Mesendoderm (in vitro differentiated cells): ENCODE measurements around the gene CHST11.

Experiments used
- DNase-seq: peaks from one replicate; pipeline ENCODE4 v3.0.0; 2013
- H2AK5ac ChIP-seq: 2 replicates; pipeline ENCODE4 v1.6.1; 2013; ENCODE audit warnings: low read length, inconsistent platforms
- H2BK120ac ChIP-seq: 2 replicates; pipeline ENCODE4 v1.6.1; 2013; ENCODE audit warnings: low read depth, mild to moderate bottlenecking, low read length, moderate library complexity, mixed read lengths
- H2BK15ac ChIP-seq: replicated peaks from 2 replicates; pipeline ENCODE4 v1.6.1; 2013; ENCODE audit warnings: low read depth, mild to moderate bottlenecking, moderate library complexity
- H2BK5ac ChIP-seq: 2 replicates; pipeline ENCODE4 v1.6.1; 2013; ENCODE audit warnings: low read length, inconsistent platforms
- H3K18ac ChIP-seq: 2 replicates; pipeline ENCODE4 v1.6.1; 2013; ENCODE audit warnings: mild to moderate bottlenecking, low read length, mixed read lengths
- H3K23ac ChIP-seq: one replicate; pipeline ENCODE4 v1.6.1; 2013; ENCODE audit warnings: low read length
- H3K27ac ChIP-seq: 2 replicates; pipeline ENCODE4 v1.5.1; 2013; ENCODE audit warnings: low read depth, mild to moderate bottlenecking, inconsistent platforms, low read length, moderate library complexity
- H3K27me3 ChIP-seq: 2 replicates; pipeline ENCODE4 v1.6.1; 2013; ENCODE audit warnings: low read length, control low read depth, mild to moderate bottlenecking, inconsistent platforms; ENCODE audit not compliant: insufficient read depth, poor library complexity
- H3K36me3 ChIP-seq: 2 replicates; pipeline ENCODE4 v1.6.1; 2013; ENCODE audit warnings: low read length, inconsistent platforms; ENCODE audit not compliant: control insufficient read depth, insufficient read depth
- H3K4ac ChIP-seq: one replicate; pipeline ENCODE4 v1.6.1; 2013; ENCODE audit warnings: low read depth, mild to moderate bottlenecking, low read length, moderate library complexity
- H3K4me1 ChIP-seq: 2 replicates; pipeline ENCODE4 v1.6.1; 2013; ENCODE audit warnings: low read depth, low read length, inconsistent platforms; ENCODE audit not compliant: control insufficient read depth
- H3K4me2 ChIP-seq: 2 replicates; pipeline ENCODE4 v1.6.1; 2013; ENCODE audit warnings: low read length
- H3K4me3 ChIP-seq: 2 replicates; pipeline ENCODE4 v1.5.1; 2013; ENCODE audit warnings: mild to moderate bottlenecking, low read length
- H3K56ac ChIP-seq: one replicate; pipeline ENCODE4 v1.6.1; 2013; ENCODE audit warnings: low read length
- H3K79me1 ChIP-seq: 2 replicates; pipeline ENCODE4 v1.6.1; 2013; ENCODE audit warnings: low read length, inconsistent platforms
- H3K79me2 ChIP-seq: 2 replicates; pipeline ENCODE4 v1.6.1; 2013; ENCODE audit warnings: mild to moderate bottlenecking, low read length; ENCODE audit not compliant: control insufficient read depth, insufficient read depth
- H3K9ac ChIP-seq: 2 replicates; pipeline ENCODE4 v1.6.1; 2013; ENCODE audit warnings: low read length, inconsistent platforms
- H4K5ac ChIP-seq: one replicate; pipeline ENCODE4 v1.6.1; 2013; ENCODE audit warnings: low read length
- H4K8ac ChIP-seq: one replicate; pipeline ENCODE4 v1.6.1; 2013; ENCODE audit warnings: low read depth, mild to moderate bottlenecking, control low read depth, low read length, moderate library complexity
- WGBS: extraction: QIAGEN DNeasy Blood & Tissue Kit; methylation state at CpG from one replicate; pipeline ENCODE4 v1.1.7; 2013; ENCODE audit warnings: low lambda C conversion rate, missing lambda C conversion rate; ENCODE audit not compliant: insufficient coverage; ENCODE audit errors: extremely low coverage; 5-methylcytosine and 5-hydroxymethylcytosine counted together

Gene CHST11

DNA sequence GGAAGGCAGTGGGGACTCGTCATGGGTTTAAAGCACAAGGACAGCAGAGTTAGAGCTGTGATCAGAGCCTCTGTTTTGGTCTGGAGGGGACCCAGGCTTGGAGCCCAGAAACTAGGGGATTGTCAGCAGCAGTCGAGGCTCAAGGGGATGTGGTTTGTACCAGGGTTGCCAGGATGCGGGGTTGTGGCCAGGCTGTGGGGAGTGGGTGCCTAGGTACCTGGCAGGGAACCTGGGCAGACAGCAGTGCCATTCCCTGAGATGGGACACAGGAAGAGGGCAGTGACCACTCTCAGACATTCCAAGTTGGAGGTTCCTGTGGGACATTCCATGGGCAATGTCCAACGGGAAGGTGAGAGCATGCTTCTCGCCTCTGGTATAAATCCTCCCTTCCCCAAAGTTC, 279.1 kb downstream of the CHST11 start:
- no peaks in the 10 kb centered on the region for H3K36me3 ChIP-seq
- H3K4me3 ChIP-seq: no peak overlapping the region
- no peaks in the 10 kb centered on the region for H3K79me2 ChIP-seq
- no peak for DNase-seq
- no peak overlapping the region for H2BK5ac ChIP-seq
- no peak overlapping the region for H3K27ac ChIP-seq
- no peak overlapping the region for H2BK15ac ChIP-seq
- no peaks in the 10 kb centered on the region for H3K79me1 ChIP-seq
- H3K4me2 ChIP-seq: no peak overlapping the region
- no peak overlapping the region for H4K8ac ChIP-seq
- no peak overlapping the region for H3K56ac ChIP-seq
- no peak overlapping the region for H4K5ac ChIP-seq
- no peak overlapping the region for H2BK120ac ChIP-seq
- H3K4ac ChIP-seq: no peak overlapping the region
- H3K27me3 ChIP-seq: no peaks in the 10 kb centered on the region
- H3K23ac ChIP-seq: no peak overlapping the region
- no peak overlapping the region for H3K9ac ChIP-seq
- H2AK5ac ChIP-seq: no peak overlapping the region
- no CpG with 5 or more reads among the region's 5 CpGs for WGBS
- H3K4me1 ChIP-seq: peaks cover 10% of the 10 kb centered on the region
- no peak overlapping the region for H3K18ac ChIP-seq

DNA sequence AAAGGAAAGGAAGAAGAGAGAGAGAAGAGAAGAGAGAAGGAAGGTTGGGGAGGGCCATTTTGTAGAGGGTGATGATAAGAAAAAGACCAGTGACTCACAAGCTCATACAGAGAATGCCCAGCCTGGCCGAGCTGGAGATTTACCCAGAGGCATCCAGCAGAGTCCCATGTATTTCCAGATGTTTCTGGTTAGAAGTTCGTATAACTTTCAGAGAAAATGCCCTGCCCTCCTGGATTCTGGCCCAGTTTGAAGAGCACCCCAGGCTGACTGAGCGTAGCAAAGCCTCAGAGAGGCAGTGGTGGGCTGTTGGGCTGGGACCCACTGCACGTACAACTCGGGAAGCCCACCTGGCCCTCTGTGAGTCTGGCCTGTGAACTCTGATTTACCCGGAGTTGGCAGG, 279.6 kb downstream of the CHST11 start:
- Histone ChIP-seq H2BK15ac (no peak overlapping the region), H3K4me3 (no peak overlapping the region), H3K36me3 (no peaks in the 10 kb centered on the region), H3K79me2 (no peaks in the 10 kb centered on the region), H3K79me1 (no peaks in the 10 kb centered on the region), H3K18ac (no peak overlapping the region), H3K9ac (no peak overlapping the region), H3K23ac (no peak overlapping the region), H2BK120ac (no peak overlapping the region), H2BK5ac (no peak overlapping the region), H3K56ac (no peak overlapping the region), H4K8ac (no peak overlapping the region), H3K27ac (no peak overlapping the region), H4K5ac (no peak overlapping the region), H3K4ac (no peak overlapping the region), H3K4me2 (no peak overlapping the region), H3K27me3 (no peaks in the 10 kb centered on the region), H3K4me1 (peaks cover 10% of the 10 kb centered on the region), H2AK5ac (no peak overlapping the region)
- DNase-seq: no peak
- no CpG with 5 or more reads among the region's 6 CpGs for WGBS

DNA sequence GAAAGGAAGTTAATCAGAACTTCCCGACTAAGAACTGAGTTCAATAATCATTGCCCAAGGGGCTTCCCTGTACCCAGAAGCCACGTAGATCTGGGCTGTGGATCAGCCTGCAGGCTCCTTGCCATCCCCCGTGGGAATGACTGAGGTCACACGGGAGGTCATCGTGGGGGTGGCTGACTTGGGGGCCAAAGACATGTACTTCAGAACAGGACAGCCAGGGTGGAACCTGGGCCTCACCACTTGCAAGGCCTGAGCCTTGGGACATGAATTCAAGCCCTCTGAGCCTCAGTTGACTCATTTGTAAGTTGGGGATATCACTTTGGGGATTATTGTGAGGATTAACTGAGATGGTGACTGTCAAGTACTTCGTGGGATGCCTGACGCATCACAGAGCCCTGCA, 280.4 kb downstream of the CHST11 start:
- H3K4me2 ChIP-seq: no peak overlapping the region
- H3K79me1 ChIP-seq: no peaks in the 10 kb centered on the region
- H3K4me3 ChIP-seq: no peak overlapping the region
- H2BK120ac ChIP-seq: no peak overlapping the region
- H3K23ac ChIP-seq: no peak overlapping the region
- H3K27me3 ChIP-seq: no peaks in the 10 kb centered on the region
- no peak overlapping the region for H4K5ac ChIP-seq
- no peak overlapping the region for H3K27ac ChIP-seq
- H3K4ac ChIP-seq: no peak overlapping the region
- no peak overlapping the region for H3K56ac ChIP-seq
- H3K36me3 ChIP-seq: no peaks in the 10 kb centered on the region
- H2AK5ac ChIP-seq: no peak overlapping the region
- H3K18ac ChIP-seq: no peak overlapping the region
- H3K4me1 ChIP-seq: peaks cover 10% of the 10 kb centered on the region
- H2BK5ac ChIP-seq: no peak overlapping the region
- no peak overlapping the region for H3K9ac ChIP-seq
- no peak overlapping the region for H4K8ac ChIP-seq
- no peak for DNase-seq
- H3K79me2 ChIP-seq: no peaks in the 10 kb centered on the region
- H2BK15ac ChIP-seq: no peak overlapping the region
- WGBS: no CpG with 5 or more reads among the region's 7 CpGs

DNA sequence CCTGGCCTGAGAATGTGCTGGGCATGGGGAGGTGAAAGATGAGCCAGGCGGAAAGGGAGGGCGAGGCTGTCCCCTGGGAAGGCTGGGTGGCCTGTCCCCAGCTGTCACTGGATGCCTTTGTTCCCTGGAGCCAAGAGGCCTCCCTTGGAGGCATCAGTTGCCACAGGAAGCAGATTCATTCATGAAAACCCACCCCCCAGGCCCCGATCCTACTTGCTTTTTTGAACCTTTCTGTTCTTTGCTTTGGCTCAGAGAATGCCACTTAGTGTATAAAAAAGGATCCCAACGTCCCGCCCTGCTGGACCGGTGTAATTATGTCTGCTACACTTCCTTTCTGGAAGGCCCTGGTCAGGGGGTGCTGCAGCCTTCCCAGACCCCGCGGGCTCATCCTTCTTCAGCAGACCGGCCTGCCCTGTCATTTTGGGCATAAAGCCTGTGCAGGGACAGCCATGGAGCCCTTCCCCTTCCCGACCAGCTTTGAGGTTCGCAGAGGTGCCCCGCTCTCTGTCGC, 281.1 kb downstream of the CHST11 start:
- no peak for DNase-seq

DNA sequence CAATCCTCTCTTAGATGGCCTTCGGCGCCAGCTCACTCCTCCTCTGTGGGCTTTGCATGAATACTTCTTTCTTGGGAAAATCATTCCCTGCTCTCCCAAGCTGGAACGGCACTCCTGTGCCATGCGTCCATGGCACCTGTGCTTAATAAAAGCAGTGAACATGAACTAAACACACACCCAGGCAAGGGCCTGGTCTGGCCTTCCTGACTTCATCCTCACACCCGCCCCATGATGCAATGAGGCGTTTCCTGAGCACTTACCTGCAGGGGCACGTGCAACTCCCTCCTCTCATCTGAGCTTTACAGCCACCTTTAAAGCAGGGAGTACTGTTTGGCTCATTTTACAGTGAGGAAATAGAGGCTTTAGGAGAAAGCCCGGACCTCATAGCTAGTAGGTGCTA, 281.6 kb downstream of the CHST11 start:
- Histone ChIP-seq H3K4me2 (no peak overlapping the region), H3K23ac (peak overlapping the region; percentile 45), H2AK5ac (no peak overlapping the region), H3K18ac (no peak overlapping the region), H3K36me3 (no peaks in the 10 kb centered on the region), H2BK5ac (no peak overlapping the region), H3K4me1 (peaks cover 8% of the 10 kb centered on the region), H3K9ac (no peak overlapping the region), H3K79me1 (no peaks in the 10 kb centered on the region), H3K4me3 (no peak overlapping the region), H4K8ac (no peak overlapping the region), H3K4ac (no peak overlapping the region), H3K56ac (peak overlapping the region; percentile 78), H2BK120ac (no peak overlapping the region), H2BK15ac (no peak overlapping the region), H3K27ac (peak overlapping the region; percentile 10), H3K27me3 (no peaks in the 10 kb centered on the region), H3K79me2 (no peaks in the 10 kb centered on the region), H4K5ac (no peak overlapping the region)
- DNase-seq: no peak
- no CpG with 5 or more reads among the region's 8 CpGs for WGBS

More for the DNA sequence above, 281.1 kb downstream of the CHST11 start:
- peak overlapping the region; percentile 10 for H3K27ac ChIP-seq
- H2BK15ac ChIP-seq: no peak overlapping the region
- H4K5ac ChIP-seq: no peak overlapping the region
- H3K23ac ChIP-seq: peak overlapping the region; percentile 45
- H3K9ac ChIP-seq: no peak overlapping the region
- H4K8ac ChIP-seq: no peak overlapping the region
- H3K27me3 ChIP-seq: no peaks in the 10 kb centered on the region
- H3K4me1 ChIP-seq: peaks cover 10% of the 10 kb centered on the region
- H3K4ac ChIP-seq: no peak overlapping the region
- no peaks in the 10 kb centered on the region for H3K36me3 ChIP-seq
- H2BK5ac ChIP-seq: no peak overlapping the region
- H3K4me2 ChIP-seq: no peak overlapping the region
- peak overlapping the region; percentile 78 for H3K56ac ChIP-seq
- H3K79me2 ChIP-seq: no peaks in the 10 kb centered on the region
- no peak overlapping the region for H3K18ac ChIP-seq
- no peak overlapping the region for H2AK5ac ChIP-seq
- no peak overlapping the region for H3K4me3 ChIP-seq
- H3K79me1 ChIP-seq: no peaks in the 10 kb centered on the region
- H2BK120ac ChIP-seq: no peak overlapping the region
- WGBS: no CpG with 5 or more reads among the region's 13 CpGs
